ENCODE results near the gene LRRC23.

The LRRC23 gene

DNA sequence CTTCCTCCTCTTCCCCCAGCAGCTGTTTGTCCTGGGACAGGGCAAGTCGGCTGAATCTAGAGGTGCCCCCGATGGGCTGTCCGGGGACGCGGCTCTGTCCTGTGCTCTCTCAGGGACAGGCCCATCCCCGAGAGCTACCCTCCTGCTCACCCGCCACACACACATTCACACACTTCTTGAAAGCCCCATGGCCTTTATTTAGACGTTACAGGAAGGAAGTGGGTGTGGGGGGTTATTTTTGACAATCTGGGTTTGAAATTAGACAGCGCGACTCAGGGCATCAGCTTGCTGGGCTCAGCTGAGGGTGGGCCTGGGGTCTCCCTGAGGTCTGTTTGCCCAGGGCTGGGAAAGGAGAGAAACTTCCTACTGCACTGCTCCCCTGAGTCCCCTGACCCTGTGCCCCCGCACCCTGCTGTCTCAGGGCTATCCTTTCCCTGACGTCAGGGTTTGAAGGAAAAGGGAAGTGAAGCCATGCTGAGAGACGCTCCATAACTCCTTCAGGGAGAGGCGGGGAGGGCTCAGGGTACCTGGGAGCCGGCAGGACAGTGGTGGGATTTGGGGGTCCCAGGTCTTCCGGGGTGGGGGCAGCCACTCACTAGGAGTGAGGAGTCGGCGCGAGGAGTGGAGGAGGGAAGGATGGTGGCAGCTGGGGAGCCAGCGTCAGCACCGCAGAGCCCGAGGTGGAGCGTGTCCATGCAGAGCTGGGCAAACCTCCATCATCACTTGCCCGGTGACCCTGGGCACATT is 54.6 kb downstream of the LRRC23 start:
- DNase-seq: no peak

DNA sequence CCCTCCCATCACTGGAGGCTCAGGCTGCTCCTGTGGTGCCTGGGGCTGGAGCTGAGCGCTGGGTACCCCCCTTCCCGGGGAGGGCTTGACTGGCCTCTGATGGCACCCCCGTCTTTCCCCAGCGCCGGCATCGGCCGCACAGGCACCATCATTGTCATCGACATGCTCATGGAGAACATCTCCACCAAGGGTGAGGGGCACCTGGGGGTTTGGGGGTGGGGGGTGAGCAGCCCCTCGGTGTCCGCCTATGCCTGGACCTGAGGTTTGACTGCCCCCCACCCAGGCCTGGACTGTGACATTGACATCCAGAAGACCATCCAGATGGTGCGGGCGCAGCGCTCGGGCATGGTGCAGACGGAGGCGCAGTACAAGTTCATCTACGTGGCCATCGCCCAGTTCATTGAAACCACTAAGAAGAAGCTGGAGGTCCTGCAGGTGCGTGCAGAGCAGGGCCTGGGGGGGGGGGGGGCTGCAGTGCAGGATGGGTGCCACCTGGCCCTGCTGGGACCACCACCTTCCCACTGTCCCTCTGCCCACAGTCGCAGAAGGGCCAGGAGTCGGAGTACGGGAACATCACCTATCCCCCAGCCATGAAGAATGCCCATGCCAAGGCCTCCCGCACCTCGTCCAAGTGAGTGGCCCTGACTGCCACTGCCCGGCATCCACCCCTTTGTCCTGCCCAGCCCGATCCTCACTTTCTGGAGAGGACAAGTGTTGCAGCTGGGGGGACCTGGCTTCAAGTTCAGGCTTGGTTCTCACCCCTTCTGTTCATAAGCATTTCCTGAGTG is 55.4 kb downstream of the LRRC23 start:
- no peak for DNase-seq

DNA sequence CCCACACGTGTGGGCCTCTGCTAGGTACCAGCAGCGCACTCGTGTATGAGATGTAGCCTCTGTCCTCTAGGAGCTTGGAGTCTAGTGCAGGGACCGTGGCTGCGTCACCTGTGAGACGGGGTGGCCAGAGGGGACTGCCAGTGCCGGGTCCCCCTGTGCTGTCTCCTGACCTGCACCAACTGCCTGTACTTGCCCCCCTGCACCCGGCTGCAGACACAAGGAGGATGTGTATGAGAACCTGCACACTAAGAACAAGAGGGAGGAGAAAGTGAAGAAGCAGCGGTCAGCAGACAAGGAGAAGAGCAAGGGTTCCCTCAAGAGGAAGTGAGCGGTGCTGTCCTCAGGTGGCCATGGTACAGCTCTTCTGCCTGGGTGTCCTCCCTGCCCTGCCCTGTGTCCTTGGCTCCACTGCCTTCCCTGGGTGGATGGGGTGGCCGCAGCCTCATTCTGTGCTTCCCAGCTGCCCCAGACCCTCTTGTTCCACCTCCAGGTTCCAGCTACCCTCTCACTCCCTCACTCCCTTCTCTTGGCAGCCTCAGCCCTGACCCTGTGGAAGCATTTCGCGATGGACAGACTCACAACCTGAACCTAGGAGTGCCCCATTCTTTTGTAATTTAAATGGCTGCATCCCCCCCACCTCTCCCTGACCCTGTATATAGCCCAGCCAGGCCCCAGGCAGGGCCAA is 56.1 kb downstream of the LRRC23 start:
- DNase-seq: no peak

DNA sequence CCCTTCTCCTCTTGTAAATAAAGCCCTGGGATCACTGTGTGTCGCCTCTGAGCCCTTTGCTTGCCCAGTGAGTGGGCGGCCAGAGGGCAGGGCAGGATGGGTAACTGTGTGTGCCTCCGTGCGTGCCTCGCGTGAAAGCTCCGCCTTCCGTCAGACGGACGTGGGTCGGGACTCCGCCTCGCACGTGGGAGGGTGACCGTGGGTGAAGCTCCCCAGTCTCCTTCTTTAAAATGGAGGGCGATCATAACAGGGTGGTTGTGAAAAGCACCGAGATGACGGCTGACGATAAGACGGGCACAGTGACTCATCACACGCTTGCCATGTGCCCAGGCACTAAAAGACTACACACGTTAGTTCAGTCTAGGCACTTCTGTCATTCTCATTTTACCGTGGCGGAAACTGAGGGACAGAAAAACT is 56.7 kb downstream of the LRRC23 start:
- peak; percentile 54 for DNase-seq

DNA sequence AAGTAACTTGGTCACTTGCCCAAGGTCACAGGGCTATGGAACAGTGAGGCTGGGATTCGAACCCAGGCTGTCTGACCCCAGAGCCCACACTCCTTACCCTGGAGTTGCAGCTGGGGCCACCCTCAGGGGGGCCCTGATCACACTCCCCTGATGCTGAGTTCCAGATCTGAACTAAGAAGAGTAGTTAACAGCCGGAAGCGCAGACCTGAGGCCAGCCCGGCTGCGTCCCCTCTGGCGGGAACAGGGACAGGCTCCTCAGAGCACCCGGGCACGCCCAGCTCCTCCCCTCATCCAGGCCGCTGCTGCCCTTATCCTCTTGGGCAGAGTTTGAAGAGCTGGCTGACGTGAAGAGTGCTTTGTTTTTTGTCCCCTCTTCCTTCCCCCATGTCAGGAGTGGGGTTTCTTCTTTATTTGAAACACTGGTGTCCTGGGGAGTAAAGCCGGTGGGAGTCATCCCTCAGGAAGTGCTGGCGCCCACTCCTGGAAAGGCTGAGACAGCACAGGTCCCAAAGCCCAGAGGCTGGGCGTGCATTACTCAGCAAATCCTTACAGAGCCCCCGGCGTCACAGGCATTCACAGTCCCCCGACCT is 57.2 kb downstream of the LRRC23 start:
- peak; percentile 93 for DNase-seq

DNA sequence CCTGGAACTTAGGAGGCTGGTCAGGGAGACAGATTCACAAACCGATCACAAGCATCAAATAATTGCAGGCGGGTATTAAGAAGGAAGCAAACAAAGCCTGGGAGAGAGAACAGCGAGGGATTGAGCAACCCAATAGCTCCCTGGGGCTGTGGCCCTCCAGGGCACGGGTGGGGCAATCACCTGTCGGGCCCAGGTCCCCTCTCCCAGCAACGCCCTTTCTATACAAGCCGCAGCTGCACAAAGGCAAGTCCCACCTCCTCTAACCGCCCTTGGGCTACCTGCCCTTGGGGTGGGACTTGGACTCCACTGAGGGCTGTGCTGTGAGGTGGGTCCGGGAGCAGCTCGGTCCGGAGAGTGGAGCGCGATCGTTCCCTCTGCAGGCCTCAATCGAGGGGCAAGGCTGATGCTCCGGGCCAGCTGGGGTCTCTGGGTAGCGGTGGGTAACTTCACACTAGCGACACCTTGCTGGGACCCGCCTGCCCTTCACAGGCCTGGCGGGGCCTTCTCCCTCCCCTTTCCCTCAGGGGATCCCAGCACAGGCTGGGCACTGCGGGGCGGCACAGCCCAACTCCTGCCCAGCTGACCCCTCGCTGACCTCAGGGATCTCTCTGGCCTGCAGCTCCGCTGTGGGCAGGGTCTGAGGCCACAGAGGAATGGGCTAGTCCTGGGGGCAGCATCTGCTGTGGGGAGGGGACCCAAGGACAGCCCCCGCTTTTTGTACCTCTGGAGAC is 57.8 kb downstream of the LRRC23 start:
- DNase-seq: peak; percentile 93

DNA sequence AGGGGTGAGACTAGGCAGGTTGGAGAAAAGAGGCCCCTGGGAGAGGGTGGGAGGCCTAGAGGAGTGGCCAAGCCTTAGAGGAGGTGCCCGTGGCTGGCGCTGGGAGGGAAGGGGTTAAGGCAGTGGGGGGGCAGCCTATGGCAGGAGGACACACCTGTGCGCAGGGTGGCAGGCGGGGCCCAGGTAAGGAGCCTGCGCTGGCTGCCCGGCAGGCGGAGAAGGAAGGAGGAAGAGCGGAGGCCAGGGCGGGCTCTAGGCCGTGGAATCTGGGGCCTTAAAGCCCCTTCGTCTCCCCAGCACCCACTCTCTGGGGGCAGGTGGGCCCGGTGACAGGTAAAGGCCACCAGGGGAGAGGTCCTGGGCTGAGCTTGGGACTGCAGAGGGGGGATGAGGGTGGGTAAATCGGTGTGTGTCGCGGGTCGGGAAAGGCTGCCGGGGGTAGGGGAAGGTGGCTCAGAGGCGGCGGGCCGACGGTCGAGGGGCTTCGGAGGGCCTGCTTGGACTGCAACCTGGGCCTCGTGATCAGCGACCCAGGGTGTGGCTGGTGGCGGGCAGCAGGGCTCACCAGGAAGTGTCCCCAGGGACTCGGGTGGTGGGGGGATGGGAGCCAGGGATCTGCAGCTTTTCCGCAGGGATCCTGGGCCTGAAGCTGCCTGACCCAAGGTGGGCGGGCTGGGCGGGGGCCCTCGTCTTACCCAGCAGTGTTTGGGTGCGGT is 58.6 kb downstream of the LRRC23 start:
- DNase-seq: peak; percentile 95
